ENCODE data around the gene IPO11. TPM values are rescaled to one million over a fixed set of nuclear protein-coding genes. Genes with fewer than 3 reads are reported as not detected.
"Not testable (repeated sequence)": the region's sequence is repeated elsewhere in the genome, so short reads cannot be mapped to it uniquely, and the experiment has no call there.

The IPO11 gene
- total RNA-seq, 2 experiments from 2014 or later = 59.7 to 61.2 TPM

- no peak for ATAC-seq
- POLR2A ChIA-PET = no interaction called here
Observed at GRCh38 chr5:62564101-62564500, 151.5 kb downstream of the IPO11 start.

GRCh38 chr5:62565740-62566139 lies 153.2 kb downstream of the IPO11 start:
- POLR2A ChIA-PET; CTCF ChIA-PET; H3K27me3 Mint-ChIP-seq; ATAC-seq; intact Hi-C loops (cut with micrococcal nuclease); H3K4me3 Mint-ChIP-seq; DNase-seq; H3K27ac Mint-ChIP-seq: not testable (repeated sequence)
- Mint-ChIP-seq H3K9me3 (peaks cover 20% of the 10 kb centered on the region), H3K36me3 (ENCODE audit: low read depth) (peaks cover 49% of the 10 kb centered on the region), H3K4me1 (ENCODE audit: low read depth) (peaks cover 12% of the 10 kb centered on the region)

More at GRCh38 chr5:62564101-62564500, 151.5 kb downstream of the IPO11 start:
- DNase-seq = no peak
- intact Hi-C loops (cut with micrococcal nuclease) = no loop called here
- TF ChIP-seq CTCF (IDR thresholded peaks at IDR 0.05) = no peak
- Mint-ChIP-seq H3K36me3 (ENCODE audit: low read depth) (peaks cover 51% of the 10 kb centered on the region), H3K4me3 (no peak overlapping the region), H3K27ac (no peak overlapping the region), H3K9me3 (peaks cover 20% of the 10 kb centered on the region), H3K4me1 (ENCODE audit: low read depth) (peaks cover 6% of the 10 kb centered on the region), H3K27me3 (no peaks in the 10 kb centered on the region)
- CTCF ChIA-PET = no interaction called here

- CTCF ChIA-PET = no interaction called here
- Mint-ChIP-seq H3K4me3 (no peak overlapping the region), H3K4me1 (ENCODE audit: low read depth) (peaks cover 12% of the 10 kb centered on the region), H3K36me3 (ENCODE audit: low read depth) (peaks cover 48% of the 10 kb centered on the region), H3K9me3 (peaks cover 20% of the 10 kb centered on the region), H3K27ac (no peak overlapping the region), H3K27me3 (no peaks in the 10 kb centered on the region)
- intact Hi-C loops (cut with micrococcal nuclease) = no loop called here
- no peak for DNase-seq
- no peak for ATAC-seq
- TF ChIP-seq CTCF (IDR thresholded peaks at IDR 0.05) = no peak
- POLR2A ChIA-PET = no interaction called here
Observed at GRCh38 chr5:62568143-62568542, 155.6 kb downstream of the IPO11 start.

GRCh38 chr5:62568800-62569432 lies 156.4 kb downstream of the IPO11 start:
- Mint-ChIP-seq H3K9me3 (peaks cover 20% of the 10 kb centered on the region), H3K27ac (peak overlapping the region; percentile 5), H3K4me3 (no peak overlapping the region), H3K36me3 (ENCODE audit: low read depth) (peaks cover 48% of the 10 kb centered on the region), H3K4me1 (ENCODE audit: low read depth) (peaks cover 12% of the 10 kb centered on the region), H3K27me3 (no peaks in the 10 kb centered on the region)
- no peak for TF ChIP-seq CTCF (IDR thresholded peaks at IDR 0.05)
- DNase-seq = no peak
- POLR2A ChIA-PET = no interaction called here
- CTCF ChIA-PET = no interaction called here
- intact Hi-C loops (cut with micrococcal nuclease) = no loop called here
- no peak for ATAC-seq

- intact Hi-C loops (cut with micrococcal nuclease) = no loop called here
- ATAC-seq (no peak), DNase-seq (no peak)
- Mint-ChIP-seq H3K4me3 (no peak overlapping the region), H3K9me3 (peaks cover 20% of the 10 kb centered on the region), H3K27me3 (no peaks in the 10 kb centered on the region), H3K27ac (peak overlapping the region; percentile 5), H3K36me3 (ENCODE audit: low read depth) (peaks cover 45% of the 10 kb centered on the region), H3K4me1 (ENCODE audit: low read depth) (peaks cover 17% of the 10 kb centered on the region)
- no peak for TF ChIP-seq CTCF (IDR thresholded peaks at IDR 0.05)
- ChIA-PET POLR2A (interaction anchor here (0.5 kb wide), 1 partner anchor 212 kb away, joined by 3 read pairs; no protein-coding TSS in a partner anchor), CTCF (interaction anchor here (1.0 kb wide), 1 partner anchor 13 kb away, joined by 3 read pairs; no protein-coding TSS in a partner anchor)
Observed at GRCh38 chr5:62569470-62569869, 156.9 kb downstream of the IPO11 start.
